HepG2 (cell line): ENCODE results near the gene NFIC. TPM values are rescaled to one million over a fixed set of nuclear protein-coding genes. Genes with fewer than 3 reads are reported as not detected.

Experiments used
- ATF7 ChIP-seq, 2 experiments: fragments of 450-650 bp in 1 of 2; sonication (generic) in 1 of 2; formaldehyde crosslinking in 1 of 2; IDR thresholded peaks; 2 replicates each; pipeline versions ENCODE4 v1.4.0 to v1.6.1; 2016 to 2020; ENCODE audit warnings: antibody characterized with exemption in 1 of 2, mild to moderate bottlenecking in 1 of 2, missing genetic modification reagents in 1 of 2
- ISX ChIP-seq: sonication (generic); formaldehyde crosslinking; conservative IDR thresholded peaks from 2 replicates; pipeline ENCODE4 v1.5.0; 2020; ENCODE audit warnings: missing genetic modification reagents
- NFATC3 ChIP-seq: sonication (generic); formaldehyde crosslinking; IDR thresholded peaks from 2 replicates; pipeline ENCODE4 v1.5.1; 2020; ENCODE audit warnings: mild to moderate bottlenecking, missing genetic modification reagents
- NFE2L2 ChIP-seq: fragments of 150-350 bp; IDR thresholded peaks from 2 replicates; pipeline ENCODE4 v1.6.1; 2014; ENCODE audit warnings: low read length
- NR1H2 ChIP-seq: sonication (generic); formaldehyde crosslinking; IDR thresholded peaks from 2 replicates; pipeline ENCODE4 v1.8.1; 2022; ENCODE audit warnings: low read depth, missing genetic modification reagents, borderline replicate concordance
- PAXIP1 ChIP-seq: sonication (generic); formaldehyde crosslinking; conservative IDR thresholded peaks from 2 replicates; pipeline ENCODE4 v1.4.0; 2020; ENCODE audit warnings: mild to moderate bottlenecking, missing genetic modification reagents, moderate library complexity
- RAD51 ChIP-seq: fragments of 450-650 bp; IDR thresholded peaks from 2 replicates; pipeline ENCODE4 v1.6.1; 2016; ENCODE audit warnings: borderline replicate concordance
- SMAD1 ChIP-seq: sonication (generic); formaldehyde crosslinking; IDR thresholded peaks from 2 replicates; pipeline ENCODE4 v1.4.0; 2020; ENCODE audit warnings: missing genetic modification reagents, low read depth, mild to moderate bottlenecking, borderline replicate concordance
- SRSF4 ChIP-seq: fragments of 200-400 bp; formaldehyde crosslinking; IDR thresholded peaks from one replicate; pipeline ENCODE4 v1.6.1; 2018; ENCODE audit warnings: mild to moderate bottlenecking, low read depth, low read length, moderate library complexity; ENCODE audit not compliant: poor library complexity, severe bottlenecking
- TARDBP ChIP-seq: sonication (generic); formaldehyde crosslinking; IDR thresholded peaks from 2 replicates; pipeline ENCODE4 v1.8.0; 2022; ENCODE audit warnings: mild to moderate bottlenecking, missing genetic modification reagents
- TBL1XR1 ChIP-seq: fragments of 150-350 bp; IDR thresholded peaks from 2 replicates; pipeline ENCODE4 v1.6.1; 2014; ENCODE audit warnings: borderline replicate concordance, low read length; ENCODE audit not compliant: partially characterized antibody
- TGIF2 ChIP-seq: IDR thresholded peaks from 2 replicates; pipeline ENCODE4 v1.6.1; 2016; ENCODE audit warnings: control low read depth, missing compliant biosample characterization
- THRA ChIP-seq: sonication (generic); formaldehyde crosslinking; IDR thresholded peaks from 2 replicates; pipeline ENCODE4 v1.4.0; 2020; ENCODE audit warnings: missing genetic modification reagents, borderline replicate concordance
- TP53 ChIP-seq: sonication (generic); formaldehyde crosslinking; conservative IDR thresholded peaks from 2 replicates; pipeline ENCODE4 v1.4.0; 2020; ENCODE audit warnings: missing genetic modification reagents
- ZBTB8A ChIP-seq: sonication (generic); formaldehyde crosslinking; IDR thresholded peaks from 2 replicates; pipeline ENCODE4 v1.4.0; 2020; ENCODE audit warnings: mild to moderate bottlenecking, low read depth, missing genetic modification reagents, borderline replicate concordance
- ZC3H13 ChIP-seq: sonication (generic); formaldehyde crosslinking; IDR thresholded peaks from 2 replicates; pipeline ENCODE4 v1.8.1; 2023; ENCODE audit warnings: mild to moderate bottlenecking, missing genetic modification reagents, moderate library complexity
- ZFP1 ChIP-seq: IDR thresholded peaks from 2 replicates; pipeline ENCODE4 v1.6.1; 2016
- ZNF329 ChIP-seq: sonication (generic); formaldehyde crosslinking; IDR thresholded peaks from 2 replicates; pipeline ENCODE4 v1.9.0; 2021; ENCODE audit warnings: low read depth, mild to moderate bottlenecking, missing genetic modification reagents
- ZNF7 ChIP-seq: IDR thresholded peaks from 2 replicates; pipeline ENCODE4 v1.6.1; 2016; ENCODE audit warnings: missing biosample characterization, missing genetic modification reagents
- ZNF768 ChIP-seq: sonication (generic); formaldehyde crosslinking; IDR thresholded peaks from 2 replicates; pipeline ENCODE4 v1.4.0; 2020; ENCODE audit warnings: missing genetic modification reagents
- polyA plus RNA-seq, 8 experiments: library from polyadenylated mRNA; depleted of rRNA in 3 of 8; stranded (reverse) in 7 of 8; unstranded in 1 of 8; fragments of >200 nt; fragmentation: Illumina TruSeq in 4 of 8; extraction: Trizol in 4 of 8; gene quantifications; 2 replicates each; pipeline versions ENCODE4 v1.2.1 to v1.2.3, GENCODE V29; 2011 to 2016; ENCODE audit warnings: low read depth in 4 of 8, missing spikeins in 1 of 8, mixed read lengths in 1 of 8; ENCODE audit not compliant: insufficient read depth in 1 of 8
- total RNA-seq, 5 experiments: library from RNA; depleted of rRNA; stranded (reverse); fragments of >200 nt; fragmentation: Illumina TruSeq; extraction: Trizol; gene quantifications; 2 replicates each; pipeline ENCODE4 v1.2.3, GENCODE V29; 2016; ENCODE audit warnings: low read depth in 1 of 5
- TF ChIP-seq, protein P1 (sequence below): sonication (generic); formaldehyde crosslinking; IDR thresholded peaks from 2 replicates; pipeline ENCODE4 v1.8.0; 2022; ENCODE audit warnings: missing genetic modification reagents, mild to moderate bottlenecking, inconsistent platforms, borderline replicate concordance

The NFIC gene
- total and polyA plus RNA-seq, 2 of the 13 experiments (the other 11 are each of a cell fraction or from before 2014, with no cell fraction given), result 1.3 to 2.5 TPM

- TF ChIP-seq SMAD1 (CRISPR knock-in tag), result no peak
- no peak for TF ChIP-seq ZBTB8A (CRISPR knock-in tag)
- no peak for TF ChIP-seq SRSF4
- no peak for TF ChIP-seq ISX (CRISPR knock-in tag)
- TF ChIP-seq TARDBP (CRISPR knock-in tag), result no peak; the same call in 1 of the 2 replicates
- TF ChIP-seq RAD51, result no peak
- no peak for TF ChIP-seq NFE2L2
- peak; percentile 67; the same call in 1 of the 2 replicates for TF ChIP-seq THRA (CRISPR knock-in tag)
- TF ChIP-seq ZFP1 (CRISPR knock-in tag), result no peak
- TF ChIP-seq ATF7 (IDR thresholded peaks at IDR 0.05), result no peak
- TF ChIP-seq ATF7 (CRISPR knock-in tag; IDR thresholded peaks at IDR 0.05), result 0 out of 2 replicates have a peak, but pooled peaks have one; percentile 20
- TF ChIP-seq PAXIP1 (CRISPR knock-in tag), result peak; percentile 89
- TF ChIP-seq TBL1XR1, result peak; percentile 26
- no peak for TF ChIP-seq NFATC3 (CRISPR knock-in tag)
- TF ChIP-seq TP53 (CRISPR knock-in tag), result no peak
- no peak for TF ChIP-seq ZNF768
- no peak for TF ChIP-seq ZNF7 (CRISPR knock-in tag)
- no peak for TF ChIP-seq NR1H2
- no peak for TF ChIP-seq TGIF2 (CRISPR knock-in tag)
- TF ChIP-seq, protein P1, sequence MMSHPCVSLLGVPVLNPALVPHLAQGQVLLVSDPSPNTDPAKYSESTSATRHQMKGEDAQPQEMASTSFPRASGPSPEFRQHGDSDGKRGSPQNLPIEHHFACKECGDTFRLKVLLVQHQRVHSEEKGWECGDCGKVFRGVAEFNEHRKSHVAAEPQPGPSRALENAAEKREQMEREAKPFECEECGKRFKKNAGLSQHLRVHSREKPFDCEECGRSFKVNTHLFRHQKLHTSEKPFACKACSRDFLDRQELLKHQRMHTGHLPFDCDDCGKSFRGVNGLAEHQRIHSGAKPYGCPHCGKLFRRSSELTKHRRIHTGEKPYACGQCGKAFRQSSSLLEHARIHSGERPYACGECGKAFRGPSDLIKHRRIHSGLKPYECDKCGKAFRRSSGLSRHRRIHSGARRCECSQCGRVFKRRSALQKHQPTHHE (CRISPR knock-in tag), result no peak
- TF ChIP-seq ZNF329 (CRISPR knock-in tag), result no peak
- no peak for TF ChIP-seq ZC3H13
Observed at GRCh38 chr19:3411636-3412035, 45.3 kb downstream of the NFIC start (continued).
